Adrenal gland (tissue), 12 donors: ENCODE measurements around the gene CSRP1. TPM values are rescaled to one million over a fixed set of nuclear protein-coding genes. Genes with fewer than 3 reads are reported as not detected.

Source experiments
- DNase-seq, 7 donors: peaks; one replicate each; pipeline ENCODE4 v3.0.0-alpha.2; 2019 to 2020
- H3K27ac ChIP-seq, 5 donors: fragments of 200-600 bp; sonication (generic) in 4 of 5; 1 replicate in 3 of 5; 2 replicates in 2 of 5; pipeline versions ENCODE4 v1.5.1 to v1.8.0; 2016 to 2020; ENCODE audit warnings: mild to moderate bottlenecking in 1 of 5
- H3K27me3 ChIP-seq: fragments of 200-600 bp; 2 replicates; pipeline ENCODE4 v1.8.0; 2021
- H3K36me3 ChIP-seq, 2 donors: fragments of 200-600 bp; replicated peaks in 1 of 2; 1 replicate in 1 of 2; 2 replicates in 1 of 2; pipeline versions ENCODE4 v1.5.1 to v1.8.0; 2018 to 2022
- H3K4me1 ChIP-seq, 2 donors: fragments of 200-600 bp; replicated peaks in 1 of 2; 1 replicate in 1 of 2; 2 replicates in 1 of 2; pipeline versions ENCODE4 v1.5.1 to v1.8.0; 2018 to 2021
- H3K4me3 ChIP-seq, 4 donors: fragments of 200-600 bp; sonication (generic) in 3 of 4; one replicate each; pipeline ENCODE4 v1.5.1; 2016 to 2018
- H3K9me3 ChIP-seq, 3 donors: fragments of 200-600 bp; sonication (generic) in 1 of 3; replicated peaks in 1 of 3; 1 replicate in 2 of 3; 2 replicates in 1 of 3; pipeline versions ENCODE4 v1.5.1 to v1.8.0; 2016 to 2021
- POLR2A ChIP-seq, 2 donors: fragments of 450-650 bp; IDR thresholded peaks; one replicate each; pipeline ENCODE4 v1.6.1; 2017; ENCODE audit warnings: antibody characterized with exemption in 2 of 2, mild to moderate bottlenecking in 2 of 2, moderate library complexity in 1 of 2
- WGBS, 4 donors: extraction: QIAGEN DNeasy Blood & Tissue Kit in 2 of 4; methylation state at CpG; one replicate each; pipeline versions ENCODE4 v1.1.5 to v1.1.7; 2013 to 2017; 5-methylcytosine and 5-hydroxymethylcytosine counted together
- intact Hi-C, 2 donors: fragments of 100-400 bp; cut with DNase I; formaldehyde crosslinking; loops; one replicate each; pipeline versions ENCODE4 v1.14.1 to v1.15.0; 2022 to 2023
- polyA plus RNA-seq, 3 donors: library from polyadenylated mRNA; stranded (reverse); fragments of 200-250 nt in 2 of 3; fragments of 350-450 nt in 1 of 3; fragmentation: Illumina TruSeq in 1 of 3; extraction: RNeasy Lipid Tissue Mini Kit (QIAGEN cat#74804) in 1 of 3; gene quantifications; one replicate each; pipeline ENCODE4 v1.2.3, GENCODE V29; 2013 to 2014
- total RNA-seq, 9 donors: library from RNA; depleted of rRNA in 4 of 9; stranded (reverse); fragments of >200 nt in 4 of 9; fragments of 120-200 nt in 1 of 9; fragmentation: NEBNext Ultra II Directional in 1 of 9; extraction: Animal tissue kit (Norgen Biotek cat#: 25700) in 1 of 9; gene quantifications; one replicate each; pipeline versions ENCODE4 v1.1.0 to v1.2.4, GENCODE V29; 2013 to 2023
- TF ChIP-seq, protein P1 (sequence below), 6 experiments: fragments of 450-650 bp in 4 of 6; fragments of 200-600 bp in 2 of 6; sonication (generic) in 1 of 6; IDR thresholded peaks; 1 replicate in 5 of 6; 2 replicates in 1 of 6; pipeline versions ENCODE4 v1.5.1 to v1.8.0; 2016 to 2021; ENCODE audit warnings: antibody characterized with exemption in 6 of 6, mild to moderate bottlenecking in 2 of 6, moderate library complexity in 1 of 6
- donor health status: healthy with polysubstance abuse.
- donor health status: Bipolar disorder and iron deficiency.
- donor health status: DM: yes; HTN: yes; CAD: no.
- donor health status: DM: no; HTN: no; CAD: no.
- donor health status: DM: no; HTN: no; CAD: no.
- donor health status: DM: yes; HTN: yes; CAD: no.

Gene CSRP1
- total and polyA plus RNA-seq, 12 donors = 30.5 to 470 (median 138) TPM

DNA sequence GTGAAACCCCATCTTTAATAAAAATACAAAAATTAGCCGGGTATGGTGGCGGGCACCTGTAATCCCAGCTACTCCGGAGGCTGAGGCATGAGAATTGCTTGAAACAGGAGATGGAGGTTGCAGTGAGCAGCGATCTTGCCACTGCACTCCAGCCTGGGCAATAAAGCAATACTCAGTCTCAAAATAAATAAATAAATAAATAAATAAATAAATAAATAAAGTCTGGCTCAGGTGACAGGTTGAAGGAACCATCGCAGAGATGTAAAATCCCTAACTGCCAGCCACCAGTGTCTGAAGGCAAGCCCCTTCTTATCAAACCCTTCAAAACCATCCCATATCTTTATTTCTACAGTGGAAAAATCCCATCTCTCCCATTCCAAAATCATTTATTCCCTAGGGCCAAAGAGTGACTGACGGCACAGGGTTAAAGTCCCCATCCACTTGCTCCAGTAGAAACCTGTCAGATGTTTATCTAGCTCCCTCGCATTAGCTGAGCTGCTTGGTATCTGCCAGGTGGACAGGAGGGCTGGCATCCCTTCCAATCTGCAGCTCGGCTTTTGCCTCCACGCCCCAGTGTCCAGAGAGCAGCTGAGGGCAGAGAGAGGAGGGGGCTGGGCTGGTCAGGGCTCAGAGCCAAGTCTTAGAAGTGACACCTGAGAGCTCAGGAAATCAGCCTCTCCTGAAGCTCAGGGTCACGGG, 5.0 kb downstream of the CSRP1 start:
- DNase-seq = no peak
- 73 to 88% (median 81%) methylated on average over 10 of the region's 10 CpGs for WGBS, 4 donors

GRCh38 chr1:201501144-201501543, 5.8 kb downstream of the CSRP1 start:
- intact Hi-C loops = no loop called here
- no peak overlapping the region for H3K4me3 ChIP-seq

More for the DNA sequence above, 5.0 kb downstream of the CSRP1 start:
- Histone ChIP-seq H3K27ac (peak overlapping the region in 2 of 5 donors; percentile 82 to 87), H3K27me3 (no peaks in the 10 kb centered on the region), H3K36me3 (no peaks in the 10 kb centered on the region), H3K4me1 (peaks cover 0 to 25% of the 10 kb centered on the region in 2 donors), H3K4me3 (no peak overlapping the region), H3K9me3 (no peaks in the 10 kb centered on the region)
- no peak for TF ChIP-seq POLR2A (IDR thresholded peaks at IDR 0.05)
- TF ChIP-seq, protein P1, sequence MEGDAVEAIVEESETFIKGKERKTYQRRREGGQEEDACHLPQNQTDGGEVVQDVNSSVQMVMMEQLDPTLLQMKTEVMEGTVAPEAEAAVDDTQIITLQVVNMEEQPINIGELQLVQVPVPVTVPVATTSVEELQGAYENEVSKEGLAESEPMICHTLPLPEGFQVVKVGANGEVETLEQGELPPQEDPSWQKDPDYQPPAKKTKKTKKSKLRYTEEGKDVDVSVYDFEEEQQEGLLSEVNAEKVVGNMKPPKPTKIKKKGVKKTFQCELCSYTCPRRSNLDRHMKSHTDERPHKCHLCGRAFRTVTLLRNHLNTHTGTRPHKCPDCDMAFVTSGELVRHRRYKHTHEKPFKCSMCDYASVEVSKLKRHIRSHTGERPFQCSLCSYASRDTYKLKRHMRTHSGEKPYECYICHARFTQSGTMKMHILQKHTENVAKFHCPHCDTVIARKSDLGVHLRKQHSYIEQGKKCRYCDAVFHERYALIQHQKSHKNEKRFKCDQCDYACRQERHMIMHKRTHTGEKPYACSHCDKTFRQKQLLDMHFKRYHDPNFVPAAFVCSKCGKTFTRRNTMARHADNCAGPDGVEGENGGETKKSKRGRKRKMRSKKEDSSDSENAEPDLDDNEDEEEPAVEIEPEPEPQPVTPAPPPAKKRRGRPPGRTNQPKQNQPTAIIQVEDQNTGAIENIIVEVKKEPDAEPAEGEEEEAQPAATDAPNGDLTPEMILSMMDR (IDR thresholded peaks at IDR 0.05) = no peak
- intact Hi-C loops = no loop called here

GRCh38 chr1:201500670-201501120, 6.2 kb downstream of the CSRP1 start:
- Histone ChIP-seq H3K27me3 (no peaks in the 10 kb centered on the region), H3K36me3 (no peaks in the 10 kb centered on the region), H3K27ac (peak overlapping the region in 3 of 5 donors; percentile 60 to 87 (median 82)), H3K4me3 (no peak overlapping the region), H3K4me1 (peaks cover 0 to 22% of the 10 kb centered on the region in 2 donors), H3K9me3 (no peaks in the 10 kb centered on the region)
- no peak for TF ChIP-seq POLR2A (IDR thresholded peaks at IDR 0.05)
- TF ChIP-seq, protein P1 (IDR thresholded peaks at IDR 0.05) = no peak
- intact Hi-C loops = no loop called here
- peak in 1 of 7 donors; percentile 30 for DNase-seq
- WGBS, 4 donors = 61 to 70% (median 65%) methylated on average over 4 of the region's 4 CpGs

More at GRCh38 chr1:201501144-201501543, 5.8 kb downstream of the CSRP1 start:
- TF ChIP-seq, protein P1 (IDR thresholded peaks at IDR 0.05) = no peak
- no peak for TF ChIP-seq POLR2A (IDR thresholded peaks at IDR 0.05)
- Histone ChIP-seq H3K4me1 (peaks cover 0 to 23% of the 10 kb centered on the region in 2 donors), H3K36me3 (no peaks in the 10 kb centered on the region), H3K27ac (peak overlapping the region in 2 of 5 donors; percentile 82 to 87), H3K9me3 (no peaks in the 10 kb centered on the region), H3K27me3 (no peaks in the 10 kb centered on the region)
- no peak for DNase-seq
- WGBS, 4 donors = 84 to 90% (median 86%) methylated on average over 6 to 8 of the region's 8 CpGs

GRCh38 chr1:201499795-201500669, 6.9 kb downstream of the CSRP1 start:
- Histone ChIP-seq H3K36me3 (peaks cover 0 to 2% of the 10 kb centered on the region in 2 donors), H3K27ac (peak overlapping the region in 3 of 5 donors; percentile 60 to 87 (median 82)), H3K4me1 (peaks cover 0 to 27% of the 10 kb centered on the region in 2 donors), H3K27me3 (no peaks in the 10 kb centered on the region), H3K4me3 (no peak overlapping the region), H3K9me3 (no peaks in the 10 kb centered on the region)
- WGBS, 4 donors = 75 to 83% (median 80%) methylated on average over 7 to 8 of the region's 8 CpGs
- intact Hi-C loops = no loop called here
- TF ChIP-seq, protein P1 (IDR thresholded peaks at IDR 0.05) = no peak
- no peak for TF ChIP-seq POLR2A (IDR thresholded peaks at IDR 0.05)
- DNase-seq = no peak
